Gastroesophageal sphincter (tissue), 4 donors: ENCODE measurements around the gene PRSS35. TPM values are rescaled to one million over a fixed set of nuclear protein-coding genes. Genes with fewer than 3 reads are reported as not detected.
A peak's percentile ranks its signal among the peaks of the same experiment; 100 is the strongest.
"Not testable (repeated sequence)": the region's sequence is repeated elsewhere in the genome, so short reads cannot be mapped to it uniquely, and the experiment has no call there.

Source experiments
- ATAC-seq: fragments of 150-250 bp; one replicate; pipeline ENCODE4 v1.9.1; 2016; ENCODE audit warnings: mild to moderate bottlenecking, moderate library complexity
- H3K27ac ChIP-seq, 4 donors: fragments of 200-600 bp; sonication (generic) in 3 of 4; 1 replicate in 3 of 4; 2 replicates in 1 of 4; pipeline ENCODE4 v1.5.1; 2016 to 2019
- H3K27me3 ChIP-seq: fragments of 200-600 bp; sonication (generic); one replicate; pipeline ENCODE4 v1.5.1; 2019
- H3K36me3 ChIP-seq, 2 donors: fragments of 200-600 bp; sonication (generic); one replicate each; pipeline ENCODE4 v1.5.1; 2019; ENCODE audit warnings: control low read depth in 1 of 2
- H3K4me1 ChIP-seq, 3 donors: fragments of 200-600 bp; sonication (generic); 1 replicate in 2 of 3; 2 replicates in 1 of 3; pipeline ENCODE4 v1.5.1; 2016 to 2019; ENCODE audit warnings: control low read depth in 2 of 3
- H3K4me3 ChIP-seq, 2 donors: fragments of 200-600 bp; sonication (generic); one replicate each; pipeline ENCODE4 v1.5.1; 2019; ENCODE audit warnings: mild to moderate bottlenecking in 1 of 2, moderate library complexity in 1 of 2
- H3K9me3 ChIP-seq, 3 donors: fragments of 200-600 bp; sonication (generic); one replicate each; pipeline ENCODE4 v1.5.1; 2017 to 2019; ENCODE audit warnings: control low read depth in 2 of 3
- CTCF ChIP-seq, 4 experiments: fragments of 200-600 bp in 2 of 4; fragments of 450-650 bp in 2 of 4; sonication (generic) in 1 of 4; IDR thresholded peaks; one replicate each; pipeline ENCODE4 v1.5.1; 2017 to 2019; ENCODE audit warnings: antibody characterized with exemption in 4 of 4, mild to moderate bottlenecking in 2 of 4, moderate library complexity in 2 of 4
- EP300 ChIP-seq: sonication (generic); formaldehyde crosslinking; IDR thresholded peaks from one replicate; pipeline ENCODE4 v1.6.1; 2017; ENCODE audit warnings: antibody characterized with exemption, mild to moderate bottlenecking
- POLR2A ChIP-seq, 2 donors: fragments of 450-650 bp; IDR thresholded peaks; one replicate each; pipeline ENCODE4 v1.6.1; 2017; ENCODE audit warnings: antibody characterized with exemption in 2 of 2, mild to moderate bottlenecking in 2 of 2, moderate library complexity in 1 of 2
- POLR2AphosphoS5 ChIP-seq: sonication (generic); formaldehyde crosslinking; IDR thresholded peaks from one replicate; pipeline ENCODE4 v1.6.1; 2017; ENCODE audit warnings: antibody characterized with exemption
- WGBS, 2 donors: methylation state at CpG; one replicate each; pipeline ENCODE4 v1.1.5; 2018; ENCODE audit warnings: low coverage in 1 of 2; 5-methylcytosine and 5-hydroxymethylcytosine counted together
- total RNA-seq, 4 donors: library from RNA; depleted of rRNA; stranded (reverse); fragments of >200 nt; gene quantifications; one replicate each; pipeline ENCODE4 v1.1.0, GENCODE V29; 2016

Gene PRSS35
- total RNA-seq, 4 donors from 2014 or later: 0.40 to 1.2 (median 0.46) TPM

GRCh38 chr6:83536034-83536646, 23.8 kb downstream of the PRSS35 start:
- Histone ChIP-seq H3K4me3 (no peak overlapping the region), H3K36me3 (no peaks in the 10 kb centered on the region), H3K27me3 (peaks cover 4% of the 10 kb centered on the region), H3K27ac (no peak overlapping the region), H3K9me3 (no peaks in the 10 kb centered on the region), H3K4me1 (no peaks in the 10 kb centered on the region)
- ATAC-seq: no peak
- TF ChIP-seq CTCF (IDR thresholded peaks at IDR 0.05) (peak; percentile 15 to 43 (median 26)), POLR2AphosphoS5 (no peak)
- WGBS, 2 donors: 35 to 46% methylated on average over 4 to 5 of the region's 5 CpGs

GRCh38 chr6:83536647-83537589, 24.6 kb downstream of the PRSS35 start:
- Histone ChIP-seq H3K36me3 (no peaks in the 10 kb centered on the region), H3K4me3 (no peak overlapping the region), H3K4me1 (no peaks in the 10 kb centered on the region), H3K9me3 (no peaks in the 10 kb centered on the region), H3K27me3 (peaks cover 4% of the 10 kb centered on the region), H3K27ac (no peak overlapping the region)
- no peak for TF ChIP-seq POLR2A (IDR thresholded peaks at IDR 0.05)
- no peak for TF ChIP-seq CTCF (IDR thresholded peaks at IDR 0.05)
- 55 to 71% methylated on average over 4 of the region's 4 CpGs for WGBS, 2 donors
- no peak for ATAC-seq

- WGBS, 2 donors: 66 to 83% methylated on average over 4 of the region's 4 CpGs
- no peak overlapping the region for H3K4me3 ChIP-seq
These were observed 27.3 kb downstream of the PRSS35 start for GRCh38 chr6:83539678-83540077.

GRCh38 chr6:83546636-83547035, 34.3 kb downstream of the PRSS35 start:
- H3K27me3 ChIP-seq: peaks cover 5% of the 10 kb centered on the region
- no peaks in the 10 kb centered on the region for H3K4me1 ChIP-seq
- WGBS, 2 donors: no CpG with 5 or more reads among the region's 5 CpGs
- no peak overlapping the region for H3K4me3 ChIP-seq
- no peaks in the 10 kb centered on the region for H3K9me3 ChIP-seq
- H3K36me3 ChIP-seq: no peaks in the 10 kb centered on the region
- no peak for ATAC-seq
- no peak overlapping the region for H3K27ac ChIP-seq
- TF ChIP-seq POLR2A (IDR thresholded peaks at IDR 0.05): no peak
- no peak for TF ChIP-seq POLR2AphosphoS5
- no peak for TF ChIP-seq EP300
- TF ChIP-seq CTCF (IDR thresholded peaks at IDR 0.05): no peak

More at GRCh38 chr6:83539678-83540077, 27.3 kb downstream of the PRSS35 start:
- TF ChIP-seq CTCF (IDR thresholded peaks at IDR 0.05) (no peak), EP300 (no peak), POLR2A (IDR thresholded peaks at IDR 0.05) (no peak), POLR2AphosphoS5 (no peak)
- no peaks in the 10 kb centered on the region for H3K9me3 ChIP-seq
- H3K4me1 ChIP-seq: no peaks in the 10 kb centered on the region
- H3K36me3 ChIP-seq: no peaks in the 10 kb centered on the region
- peaks cover 4% of the 10 kb centered on the region for H3K27me3 ChIP-seq
- no peak for ATAC-seq
- H3K27ac ChIP-seq: no peak overlapping the region

- 71 to 86% methylated on average over 3 to 5 of the region's 5 CpGs for WGBS, 2 donors
- ATAC-seq, H3K4me1 ChIP-seq, H3K36me3 ChIP-seq, H3K9me3 ChIP-seq, H3K4me3 ChIP-seq, H3K27me3 ChIP-seq, H3K27ac ChIP-seq: not testable (repeated sequence)
These were observed 38.1 kb downstream of the PRSS35 start for GRCh38 chr6:83550482-83550881.

- not testable (repeated sequence) for H3K27me3 ChIP-seq, H3K36me3 ChIP-seq, H3K4me1 ChIP-seq, H3K27ac ChIP-seq, ATAC-seq, H3K4me3 ChIP-seq, H3K9me3 ChIP-seq
- WGBS, 2 donors: 91 to 100% methylated on average over 2 to 4 of the region's 4 CpGs
These were observed 39.4 kb downstream of the PRSS35 start for GRCh38 chr6:83551748-83552147.
